GM23248 (cell line): ENCODE measurements around the gene PRKCB.

Source experiments
- EZH2 ChIP-seq: fragments of 200-600 bp; sonication (generic); IDR thresholded peaks from 2 replicates; pipeline ENCODE4 v1.6.1; 2018; ENCODE audit warnings: antibody characterized with exemption, mild to moderate bottlenecking; ENCODE audit not compliant: insufficient read depth, poor library complexity, severe bottlenecking
- EZH2phosphoT487 ChIP-seq: fragments of 200-600 bp; sonication (generic); IDR thresholded peaks from 2 replicates; pipeline ENCODE4 v1.6.1; 2018; ENCODE audit warnings: antibody characterized with exemption, moderate library complexity, mild to moderate bottlenecking, low read depth; ENCODE audit not compliant: insufficient read depth

- TF ChIP-seq EZH2 (no peak), EZH2phosphoT487 (no peak)
Observed at GRCh38 chr16:24246911-24247607, 411.3 kb downstream of the PRKCB start.
